Panc1 (cell line): ENCODE measurements around the gene R3HDM4. TPM values are rescaled to one million over a fixed set of nuclear protein-coding genes. Genes with fewer than 3 reads are reported as not detected.

ENCODE experiments used
- ATAC-seq: fragments of 200-7000 bp; cut with Tn5 transposase; 2 replicates; pipeline ENCODE4 v1.9.1; 2020; ENCODE audit warnings: mild to moderate bottlenecking, moderate library complexity
- BruUV-seq: library from RNA; stranded (reverse); fragments of 400-500 nt; replicated peaks from 2 replicates; lab custom pipeline; 2021; lab: Mats Ljungman, UMichigan
- CTCF ChIA-PET: fragments of 300-600 bp; sonication (Branson Sonifier 250); formaldehyde crosslinking; loops from one replicate; lab custom pipeline; 2022; ENCODE audit warnings: antibody characterized with exemption; lab: Charles Lee
- POLR2A ChIA-PET: fragments of 300-600 bp; sonication (Branson Sonifier 250); formaldehyde crosslinking; loops from one replicate; lab custom pipeline; 2022; ENCODE audit warnings: antibody characterized with exemption; lab: Charles Lee
- DNase-seq: peaks from one replicate; pipeline ENCODE4 v3.0.0-alpha.2; 2010; ENCODE audit warnings: low read depth, low spot score
- H3K27ac ChIP-seq: 2 replicates; pipeline ENCODE4 v1.5.1; 2011; ENCODE audit warnings: mild to moderate bottlenecking, low read length, inconsistent platforms
- H3K27me3 ChIP-seq: fragments of 200-500 bp; sonication (Bioruptor generic); 2 replicates; pipeline ENCODE4 v1.6.0; 2014; ENCODE audit warnings: low read length, inconsistent platforms; ENCODE audit not compliant: control insufficient read depth, insufficient read depth
- H3K36me3 ChIP-seq: fragments of 200-500 bp; sonication (Bioruptor generic); 2 replicates; pipeline ENCODE4 v1.5.1; 2014; ENCODE audit warnings: inconsistent platforms, mild to moderate bottlenecking, low read length, moderate library complexity; ENCODE audit not compliant: control insufficient read depth, insufficient read depth
- H3K4me1 ChIP-seq: 2 replicates; pipeline ENCODE4 v1.5.1; 2011; ENCODE audit warnings: inconsistent platforms, mild to moderate bottlenecking, low read length, moderate library complexity; ENCODE audit not compliant: control insufficient read depth, insufficient read depth
- H3K4me3 ChIP-seq, 2 experiments: 2 replicates each; pipeline ENCODE4 v1.5.1; 2011 to 2012; ENCODE audit warnings: low read depth in 2 of 2, low read length in 2 of 2, mild to moderate bottlenecking in 2 of 2, inconsistent platforms in 1 of 2, moderate library complexity in 1 of 2
- H3K9me3 ChIP-seq: fragments of 200-500 bp; sonication (Bioruptor generic); 2 replicates; pipeline ENCODE4 v1.5.1; 2014; ENCODE audit warnings: low read depth, mild to moderate bottlenecking, inconsistent platforms, low read length, moderate library complexity; ENCODE audit not compliant: control insufficient read depth, insufficient read depth
- CTCF ChIP-seq: fragments of 450-650 bp; IDR thresholded peaks from 2 replicates; pipeline ENCODE4 v1.5.1; 2017; ENCODE audit warnings: mild to moderate bottlenecking
- POLR2AphosphoS5 ChIP-seq: IDR thresholded peaks from 2 replicates; pipeline ENCODE4 v1.6.1; 2012; ENCODE audit warnings: mild to moderate bottlenecking, low read depth, low read length, moderate library complexity
- REST ChIP-seq, 2 experiments: IDR thresholded peaks; 2 replicates each; pipeline ENCODE4 v1.6.1; 2011 to 2012; ENCODE audit warnings: low read depth in 2 of 2, control low read depth in 1 of 2, low read length in 1 of 2, mild to moderate bottlenecking in 1 of 2, moderate library complexity in 1 of 2; ENCODE audit not compliant: insufficient read depth in 1 of 2
- SIN3A ChIP-seq: IDR thresholded peaks from 2 replicates; pipeline ENCODE4 v1.6.1; 2012; ENCODE audit warnings: low read depth, mild to moderate bottlenecking, low read length, moderate library complexity, borderline replicate concordance; ENCODE audit not compliant: insufficient read depth
- TCF7L2 ChIP-seq: IDR thresholded peaks from 2 replicates; pipeline ENCODE4 v1.6.1; 2011; ENCODE audit warnings: mild to moderate bottlenecking, low read depth, low read length, inconsistent platforms
- in situ Hi-C: cut with HindIII; loops from 2 replicates; pipeline ENCODE4 v1.10.0; 2016; ENCODE audit warnings: low sequenced_read_pairs, low pct_unique_long_range_greater_than_20kb
- intact Hi-C: fragments of 100-400 bp; cut with micrococcal nuclease; formaldehyde crosslinking; loops from one replicate; pipeline ENCODE4 v1.10.0; 2022; ENCODE audit not compliant: unreplicated experiment
- total RNA-seq: library from RNA; stranded (reverse); gene quantifications from one replicate; pipeline ENCODE4 v1.2.1, GENCODE V29; 2021; ENCODE audit not compliant: unreplicated experiment

R3HDM4 gene
- total RNA-seq, 1 experiment from 2014 or later, result 43.5 TPM

- H3K4me1 ChIP-seq, result peaks cover 7% of the 10 kb centered on the region
- DNase-seq (no peak), ATAC-seq (no peak)
- POLR2A ChIA-PET, result no interaction called here
- H3K36me3 ChIP-seq, result no peaks in the 10 kb centered on the region
- TF ChIP-seq SIN3A (no peak), TCF7L2 (no peak), POLR2AphosphoS5 (no peak), REST (IDR thresholded peaks at IDR 0.05; ENCODE audit: insufficient read depth in 1 of 2, low read depth in 2 of 2, low read length in 1 of 2) (no peak), CTCF (no peak)
- no peak overlapping the region for H3K27ac ChIP-seq
- CTCF ChIA-PET, result no interaction called here
- intact Hi-C loops, result no loop called here
- no peaks in the 10 kb centered on the region for H3K9me3 ChIP-seq
- BruUV-seq, result no TSS peak
- H3K4me3 ChIP-seq, result no peak overlapping the region
- in situ Hi-C loops, result no loop called here
- H3K27me3 ChIP-seq, result no peaks in the 10 kb centered on the region
Measured at GRCh38 chr19:853014-853585, 59.9 kb downstream of the R3HDM4 start.

DNA sequence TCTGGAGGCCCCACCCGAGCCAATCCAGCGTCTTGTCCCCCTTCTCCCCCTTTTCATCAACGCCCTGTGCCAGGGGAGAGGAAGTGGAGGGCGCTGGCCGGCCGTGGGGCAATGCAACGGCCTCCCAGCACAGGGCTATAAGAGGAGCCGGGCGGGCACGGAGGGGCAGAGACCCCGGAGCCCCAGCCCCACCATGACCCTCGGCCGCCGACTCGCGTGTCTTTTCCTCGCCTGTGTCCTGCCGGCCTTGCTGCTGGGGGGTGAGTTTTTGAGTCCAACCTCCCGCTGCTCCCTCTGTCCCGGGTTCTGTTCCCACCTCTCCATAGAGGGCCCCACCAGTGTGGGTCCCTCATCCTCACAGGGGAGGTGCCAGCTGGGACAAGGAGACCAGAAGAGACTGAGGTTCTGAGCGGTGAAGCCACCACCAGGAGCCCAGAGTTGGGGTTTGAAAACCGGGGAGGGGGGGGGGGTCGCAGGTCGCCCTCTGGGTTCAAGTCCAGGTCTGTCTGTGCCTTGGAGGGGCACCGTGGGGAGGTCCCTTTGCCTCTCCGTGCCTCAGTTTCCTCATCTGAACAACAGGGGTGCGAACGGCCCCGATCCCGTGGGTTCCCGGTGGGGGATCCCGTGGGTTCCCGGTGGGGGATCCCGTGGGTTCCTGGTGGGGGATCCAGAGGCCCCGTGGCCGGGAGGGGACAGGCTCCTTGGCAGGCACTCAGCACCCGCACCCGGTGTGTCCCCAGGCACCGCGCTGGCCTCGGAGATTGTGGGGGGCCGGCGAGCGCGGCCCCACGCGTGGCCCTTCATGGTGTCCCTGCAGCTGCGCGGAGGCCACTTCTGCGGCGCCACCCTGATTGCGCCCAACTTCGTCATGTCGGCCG is 60.6 kb downstream of the R3HDM4 start, which contains the start of gene ELANE:
ELANE (plus strand) TSS at position 168 of the 878 bp plus-strand sequence; CDS start at position 194, 26 bp downstream.
- ChIA-PET CTCF (no interaction called here), POLR2A (no interaction called here)
- H3K36me3 ChIP-seq, result no peaks in the 10 kb centered on the region
- no peaks in the 10 kb centered on the region for H3K9me3 ChIP-seq
- in situ Hi-C loops, result no loop called here
- DNase-seq, result no peak
- no peaks in the 10 kb centered on the region for H3K27me3 ChIP-seq
- no TSS peak for BruUV-seq
- no peak for TF ChIP-seq TCF7L2
- TF ChIP-seq POLR2AphosphoS5, result no peak
- peak within 1 kb of the TSS; percentile 55; the same call in 1 of the 2 replicates for H3K27ac ChIP-seq
- ATAC-seq, result no peak
- peaks cover 11% of the 10 kb centered on the region for H3K4me1 ChIP-seq
- intact Hi-C loops, result no loop called here
- no peak within 1 kb of the TSS for H3K4me3 ChIP-seq
